Measurements from ENCODE around the gene STX8. TPM values are rescaled to one million over a fixed set of nuclear protein-coding genes. Genes with fewer than 3 reads are reported as not detected.
A peak's percentile ranks its signal among the peaks of the same experiment; 100 is the strongest.
"Not testable (repeated sequence)": the region's sequence is repeated elsewhere in the genome, so short reads cannot be mapped to it uniquely, and the experiment has no call there.

The STX8 gene
- total RNA-seq, 1 experiment from 2014 or later, result 49.0 TPM

GRCh38 chr17:9554715-9555114 lies 20.9 kb downstream of the STX8 start:
- intact Hi-C loops (cut with micrococcal nuclease), result loop anchor here (1.0 to 10.0 kb wide), 2 partner anchors 563 to 800 kb away; partner anchors contain the start of gene SPDYE4
- H3K27me3 Mint-ChIP-seq (ENCODE audit: insufficient read depth, unreplicated experiment); H3K9me3 Mint-ChIP-seq (ENCODE audit: unreplicated experiment); BruUV-seq (replicated peaks); H3K27ac Mint-ChIP-seq (ENCODE audit: low read depth, unreplicated experiment); H3K4me1 Mint-ChIP-seq (ENCODE audit: insufficient read depth, unreplicated experiment); H3K4me3 Mint-ChIP-seq (ENCODE audit: unreplicated experiment): not testable (repeated sequence)
- CTCF ChIA-PET, result interaction anchor here (0.5 to 1.2 kb wide), 8 partner anchors 11 to 1062 kb away, joined by 3 read pairs; no protein-coding TSS in a partner anchor
- TF ChIP-seq CTCF (IDR thresholded peaks at IDR 0.05; ENCODE audit: unreplicated experiment), result peak; percentile 32
- H3K36me3 Mint-ChIP-seq (ENCODE audit: insufficient read depth, unreplicated experiment), result peaks cover 26% of the 10 kb centered on the region
- DNase-seq (ENCODE audit: unreplicated experiment), result peak; percentile 65
- POLR2A ChIA-PET, result interaction anchor here (0.7 to 1.0 kb wide), 2 partner anchors 21 to 379 kb away, joined by 3 to 6 read pairs; partner anchors contain the start of gene STX8

- Mint-ChIP-seq H3K36me3 (ENCODE audit: insufficient read depth, unreplicated experiment) (peaks cover 26% of the 10 kb centered on the region), H3K27me3 (ENCODE audit: insufficient read depth, unreplicated experiment) (no peaks in the 10 kb centered on the region), H3K9me3 (ENCODE audit: unreplicated experiment) (no peaks in the 10 kb centered on the region), H3K4me1 (ENCODE audit: insufficient read depth, unreplicated experiment) (no peaks in the 10 kb centered on the region), H3K4me3 (ENCODE audit: unreplicated experiment) (no peak overlapping the region), H3K27ac (ENCODE audit: low read depth, unreplicated experiment) (no peak overlapping the region)
- DNase-seq (ENCODE audit: unreplicated experiment), result no peak
- TF ChIP-seq CTCF (IDR thresholded peaks at IDR 0.05; ENCODE audit: unreplicated experiment), result no peak
- CTCF ChIA-PET, result interaction anchor here (0.6 to 1.2 kb wide), 2 partner anchors 607 to 1741 kb away, joined by 3 to 4 read pairs; no protein-coding TSS in a partner anchor
- intact Hi-C loops (cut with micrococcal nuclease), result loop anchor here (10.0 kb wide), 1 partner anchor 799 kb away; the partner anchor contains the start of gene SPDYE4
- no TSS peak for BruUV-seq (replicated peaks)
- POLR2A ChIA-PET, result no interaction called here
Observed at GRCh38 chr17:9553596-9553995, 22.0 kb downstream of the STX8 start.

GRCh38 chr17:9553181-9553580 lies 22.4 kb downstream of the STX8 start:
- Mint-ChIP-seq H3K4me1 (ENCODE audit: insufficient read depth, unreplicated experiment) (no peaks in the 10 kb centered on the region), H3K27me3 (ENCODE audit: insufficient read depth, unreplicated experiment) (no peaks in the 10 kb centered on the region), H3K36me3 (ENCODE audit: insufficient read depth, unreplicated experiment) (peaks cover 26% of the 10 kb centered on the region), H3K4me3 (ENCODE audit: unreplicated experiment) (no peak overlapping the region), H3K27ac (ENCODE audit: low read depth, unreplicated experiment) (no peak overlapping the region), H3K9me3 (ENCODE audit: unreplicated experiment) (no peaks in the 10 kb centered on the region)
- no peak for TF ChIP-seq CTCF (IDR thresholded peaks at IDR 0.05; ENCODE audit: unreplicated experiment)
- no TSS peak for BruUV-seq (replicated peaks)
- ChIA-PET POLR2A (no interaction called here), CTCF (interaction anchor here (0.6 kb wide), 1 partner anchor 562 kb away, joined by 3 read pairs; no protein-coding TSS in a partner anchor)
- intact Hi-C loops (cut with micrococcal nuclease), result loop anchor here (10.0 kb wide), 1 partner anchor 798 kb away; the partner anchor contains the start of gene SPDYE4
- DNase-seq (ENCODE audit: unreplicated experiment), result no peak

- Mint-ChIP-seq H3K36me3 (ENCODE audit: insufficient read depth, unreplicated experiment) (no peaks in the 10 kb centered on the region), H3K27ac (ENCODE audit: low read depth, unreplicated experiment) (no peak overlapping the region), H3K4me3 (ENCODE audit: unreplicated experiment) (no peak overlapping the region), H3K4me1 (ENCODE audit: insufficient read depth, unreplicated experiment) (no peaks in the 10 kb centered on the region), H3K9me3 (ENCODE audit: unreplicated experiment) (no peaks in the 10 kb centered on the region), H3K27me3 (ENCODE audit: insufficient read depth, unreplicated experiment) (no peaks in the 10 kb centered on the region)
- intact Hi-C loops (cut with micrococcal nuclease), result no loop called here
- no peak for TF ChIP-seq CTCF (IDR thresholded peaks at IDR 0.05; ENCODE audit: unreplicated experiment)
- BruUV-seq (replicated peaks), result no TSS peak
- no peak for DNase-seq (ENCODE audit: unreplicated experiment)
- ChIA-PET POLR2A (no interaction called here), CTCF (interaction anchor here (0.7 kb wide), 1 partner anchor 26 kb away, joined by 3 read pairs; the partner anchor contains the start of gene STX8)
Observed at GRCh38 chr17:9549215-9549614, 26.4 kb downstream of the STX8 start.

Measured in MCF 10A (cell line).